Endothelial cell of umbilical vein (primary cell): Measurements from ENCODE around the gene CIAO3. TPM values are rescaled to one million over a fixed set of nuclear protein-coding genes. Genes with fewer than 3 reads are reported as not detected.

Source experiments
- BruUV-seq: library from RNA; stranded (reverse); fragments of 400-500 nt; replicated peaks from 2 replicates; lab custom pipeline; 2021; lab: Mats Ljungman, UMichigan
- CTCF ChIA-PET: fragments of 300-600, 350-600 bp; sonication (Branson Sonifier 250); formaldehyde crosslinking; loops from one replicate; lab custom pipeline; 2021; ENCODE audit warnings: antibody characterized with exemption, inconsistent platforms; lab: Charles Lee
- POLR2A ChIA-PET: fragments of 300-600, 350-600 bp; sonication (Branson Sonifier 250); formaldehyde crosslinking; loops from one replicate; lab custom pipeline; 2021; ENCODE audit warnings: antibody characterized with exemption, inconsistent platforms; lab: Charles Lee
- DNase-seq: peaks from one replicate; pipeline ENCODE4 v3.0.0-alpha.2; 2011; ENCODE audit warnings: low read depth, low spot score
- FAIRE-seq: peaks from 2 replicates; lab custom pipeline; 2011; peaks lifted over from hg19 to GRCh38; lab: Jason Lieb, UNC
- H2AFZ ChIP-seq: 2 replicates; pipeline ENCODE4 v1.6.0; 2012; ENCODE audit warnings: low read depth, low read length, control low read depth, inconsistent platforms
- H3K27ac ChIP-seq: 2 replicates; pipeline ENCODE4 v1.5.1; 2011; ENCODE audit warnings: low read depth, mild to moderate bottlenecking, control low read depth, low read length, moderate library complexity; ENCODE audit not compliant: insufficient read depth
- H3K27me3 ChIP-seq, 2 experiments: 2 replicates each; pipeline versions ENCODE4 v1.6.0 to v1.6.1; 2011; ENCODE audit warnings: low read length in 2 of 2, mixed read lengths in 1 of 2; ENCODE audit not compliant: control insufficient read depth in 2 of 2, insufficient read depth in 2 of 2
- H3K36me3 ChIP-seq, 2 experiments: 2 replicates in 1 of 2; 3 replicates in 1 of 2; pipeline ENCODE4 v1.5.1; 2011; ENCODE audit warnings: low read length in 2 of 2, mild to moderate bottlenecking in 1 of 2, moderate library complexity in 1 of 2; ENCODE audit not compliant: control insufficient read depth in 2 of 2, insufficient read depth in 2 of 2; ENCODE audit errors: extremely low read depth in 1 of 2
- H3K4me1 ChIP-seq: 3 replicates; pipeline ENCODE4 v1.5.1; 2011; ENCODE audit warnings: mild to moderate bottlenecking, low read length; ENCODE audit not compliant: control insufficient read depth, insufficient read depth; ENCODE audit errors: extremely low read depth
- H3K4me2 ChIP-seq: 2 replicates; pipeline ENCODE4 v1.6.1; 2011; ENCODE audit warnings: low read length, control low read depth, mixed read lengths; ENCODE audit not compliant: insufficient read depth
- H3K4me3 ChIP-seq, 3 experiments: fragments of 200-600 bp in 1 of 3; sonication (generic), shearing (Covaris generic) in 1 of 3; replicated peaks in 1 of 3; 2 replicates each; pipeline ENCODE4 v1.5.1; 2011 to 2016; ENCODE audit warnings: control low read depth in 3 of 3, low read length in 3 of 3, mild to moderate bottlenecking in 2 of 3, inconsistent platforms in 1 of 3, low read depth in 1 of 3, moderate library complexity in 1 of 3; ENCODE audit not compliant: insufficient read depth in 1 of 3
- H3K79me2 ChIP-seq: 2 replicates; pipeline ENCODE4 v1.6.0; 2012; ENCODE audit warnings: low read length, inconsistent platforms; ENCODE audit not compliant: control insufficient read depth, insufficient read depth
- H3K9ac ChIP-seq: replicated peaks from 2 replicates; pipeline ENCODE3; 2011; ENCODE audit warnings: low read length, control low read depth; ENCODE audit not compliant: insufficient read depth; ENCODE audit errors: extremely low read depth
- H3K9me1 ChIP-seq: replicated peaks from 3 replicates; pipeline ENCODE4 v1.6.0; 2011; ENCODE audit warnings: mild to moderate bottlenecking, low read length; ENCODE audit not compliant: control insufficient read depth, insufficient read depth; ENCODE audit errors: extremely low read depth
- H3K9me3 ChIP-seq: replicated peaks from 2 replicates; pipeline ENCODE4 v1.5.1; 2012; ENCODE audit warnings: low read length, inconsistent platforms; ENCODE audit not compliant: control insufficient read depth, insufficient read depth
- H4K20me1 ChIP-seq: replicated peaks from 2 replicates; pipeline ENCODE3; 2011; ENCODE audit warnings: mild to moderate bottlenecking, low read length; ENCODE audit not compliant: control insufficient read depth, insufficient read depth; ENCODE audit errors: extremely low read depth
- JUN ChIP-seq: IDR thresholded peaks from 2 replicates; pipeline ENCODE4 v1.6.1; 2011; ENCODE audit warnings: borderline replicate concordance, low read depth; ENCODE audit not compliant: insufficient read length, insufficient read depth
- dilution Hi-C: fragments of 300-500 bp; cut with MboI; formaldehyde crosslinking; loops from one replicate; pipeline ENCODE4 v1.15.0; 2019; ENCODE audit warnings: low sequenced_read_pairs; ENCODE audit not compliant: extremely low pct_ligation_motif_present
- intact Hi-C: fragments of 100-400 bp; cut with micrococcal nuclease; formaldehyde crosslinking; loops from one replicate; pipeline ENCODE4 v1.10.0; 2022
- polyA plus RNA-seq, 4 experiments: library from polyadenylated mRNA; depleted of rRNA in 3 of 4; stranded (reverse) in 3 of 4; unstranded in 1 of 4; fragments of >200 nt; gene quantifications; 2 replicates each; pipeline versions ENCODE4 v1.2.1 to v1.2.3, GENCODE V29; 2011 to 2012; ENCODE audit warnings: missing spikeins in 1 of 4
- total RNA-seq: library from RNA; stranded (reverse); gene quantifications from 2 replicates; pipeline ENCODE4 v1.2.3, GENCODE V29; 2021
- TF ChIP-seq, protein P1 (sequence below): IDR thresholded peaks from 2 replicates; pipeline ENCODE4 v1.6.1; 2011; ENCODE audit not compliant: insufficient read depth, insufficient read length
- TF ChIP-seq, protein P2 (sequence below), 2 donors: IDR thresholded peaks; 1 replicate in 1 of 2; 2 replicates in 1 of 2; pipeline ENCODE4 v1.5.1; 2011; ENCODE audit warnings: low read length in 2 of 2, mild to moderate bottlenecking in 2 of 2, moderate library complexity in 2 of 2, control low read depth in 1 of 2, inconsistent platforms in 1 of 2, low read depth in 1 of 2; ENCODE audit not compliant: insufficient read depth in 1 of 2; ENCODE audit errors: extremely low read depth in 1 of 2

The CIAO3 gene
- total and polyA plus RNA-seq, 2 donors (not counting 3 experiments of a cell fraction or from before 2014, with no cell fraction given) = 23.1 to 33.8 TPM

DNA sequence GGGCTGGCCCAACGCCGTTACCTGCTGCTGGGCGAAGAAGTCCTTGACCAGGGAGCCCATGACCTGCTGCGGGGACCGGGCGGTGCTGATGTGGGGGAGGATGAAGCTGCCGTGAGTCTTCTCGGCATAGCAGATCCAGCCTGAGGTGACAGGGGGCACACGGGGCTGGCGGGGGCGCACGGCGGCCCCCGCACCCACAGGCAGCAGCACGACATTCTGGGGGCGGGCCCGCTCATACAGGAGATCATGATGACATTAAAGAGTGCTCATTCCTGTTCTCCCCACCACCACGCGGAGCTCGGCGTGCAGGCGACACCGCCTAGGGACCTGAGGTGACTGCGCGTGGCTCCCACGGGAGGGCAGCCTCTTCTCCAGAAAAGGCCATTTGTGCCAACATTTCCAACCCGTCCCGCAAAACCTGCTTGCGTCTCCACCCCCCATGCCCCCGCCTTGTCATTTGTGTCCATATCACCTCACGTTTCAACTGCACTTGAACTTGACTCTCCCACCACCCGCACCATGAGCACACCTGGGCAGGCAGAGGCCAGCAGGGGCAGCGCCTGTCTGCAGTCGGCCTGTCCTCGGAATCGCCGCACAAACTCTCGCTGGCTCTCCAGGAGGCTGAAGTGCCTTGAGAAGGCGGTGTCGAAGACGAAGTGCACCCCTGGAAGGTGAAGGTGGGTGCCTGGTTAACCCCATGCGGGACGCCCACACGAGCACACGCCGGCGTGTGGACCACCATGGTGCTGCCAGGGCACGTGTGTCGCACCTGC, 6.4 kb downstream of the CIAO3 start:
- no peak overlapping the region for H3K9ac ChIP-seq
- no peaks in the 10 kb centered on the region for H3K27me3 ChIP-seq
- CTCF ChIA-PET = no interaction called here
- no peaks in the 10 kb centered on the region for H3K9me1 ChIP-seq
- DNase-seq (no peak), FAIRE-seq (no peak)
- H3K4me3 ChIP-seq = no peak overlapping the region
- no peaks in the 10 kb centered on the region for H3K9me3 ChIP-seq
- dilution Hi-C loops = no loop called here
- H3K27ac ChIP-seq = no peak overlapping the region
- no peaks in the 10 kb centered on the region for H3K4me1 ChIP-seq
- no peaks in the 10 kb centered on the region for H4K20me1 ChIP-seq
- no TSS peak for BruUV-seq
- no peak overlapping the region for H3K4me2 ChIP-seq
- peaks cover 7 to 42% of the 10 kb centered on the region in 2 experiments for H3K36me3 ChIP-seq
- intact Hi-C loops = no loop called here
- TF ChIP-seq, protein P1, sequence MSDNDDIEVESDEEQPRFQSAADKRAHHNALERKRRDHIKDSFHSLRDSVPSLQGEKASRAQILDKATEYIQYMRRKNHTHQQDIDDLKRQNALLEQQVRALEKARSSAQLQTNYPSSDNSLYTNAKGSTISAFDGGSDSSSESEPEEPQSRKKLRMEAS = no peak
- H2AFZ ChIP-seq = no peak overlapping the region
- H3K79me2 ChIP-seq = no peaks in the 10 kb centered on the region
- POLR2A ChIA-PET = no interaction called here

DNA sequence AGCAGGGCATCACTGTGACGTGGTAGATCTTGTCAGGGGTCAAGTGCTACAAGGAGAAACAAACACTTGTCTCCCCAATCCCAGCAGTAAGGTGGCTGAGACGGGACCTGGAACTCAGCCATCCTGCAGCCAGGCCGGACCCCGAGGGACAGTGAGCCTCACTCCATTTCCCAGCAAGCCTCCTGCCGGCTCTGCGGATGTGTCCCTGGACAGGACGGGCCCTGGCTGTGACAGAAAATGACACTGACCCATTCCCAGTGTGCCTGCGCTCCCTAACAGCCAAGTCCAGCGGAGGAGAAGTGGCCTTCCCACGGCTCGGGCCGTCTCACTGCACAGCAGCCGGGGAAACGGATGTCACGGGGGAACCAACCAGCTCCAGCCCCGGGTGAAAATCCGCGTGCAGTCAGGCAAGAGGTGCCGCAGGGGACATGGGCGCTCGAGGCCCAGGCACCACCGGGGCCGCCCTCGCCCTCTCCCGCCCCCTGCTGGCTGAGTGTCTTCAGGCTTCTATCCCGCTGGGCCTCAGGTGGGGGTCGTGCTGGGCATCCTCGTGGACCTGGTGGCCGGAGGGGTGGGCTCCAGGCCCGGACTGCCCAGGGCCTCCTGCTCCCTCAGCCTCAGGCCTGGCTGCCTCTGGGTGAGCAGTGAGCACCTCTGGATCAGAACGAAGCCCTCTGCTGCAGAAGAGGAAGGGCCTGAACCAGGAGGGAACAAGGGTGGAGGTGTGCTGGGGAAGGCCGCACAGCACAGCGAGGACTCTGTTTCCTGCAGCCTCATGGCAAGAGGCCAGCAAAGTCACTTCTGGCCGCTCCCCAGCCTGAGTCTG, 7.2 kb downstream of the CIAO3 start:
- ChIA-PET POLR2A (no interaction called here), CTCF (interaction anchor here (1.0 kb wide), 1 partner anchor 28 kb away, joined by 3 read pairs; no protein-coding TSS in a partner anchor)
- TF ChIP-seq, protein P2, sequence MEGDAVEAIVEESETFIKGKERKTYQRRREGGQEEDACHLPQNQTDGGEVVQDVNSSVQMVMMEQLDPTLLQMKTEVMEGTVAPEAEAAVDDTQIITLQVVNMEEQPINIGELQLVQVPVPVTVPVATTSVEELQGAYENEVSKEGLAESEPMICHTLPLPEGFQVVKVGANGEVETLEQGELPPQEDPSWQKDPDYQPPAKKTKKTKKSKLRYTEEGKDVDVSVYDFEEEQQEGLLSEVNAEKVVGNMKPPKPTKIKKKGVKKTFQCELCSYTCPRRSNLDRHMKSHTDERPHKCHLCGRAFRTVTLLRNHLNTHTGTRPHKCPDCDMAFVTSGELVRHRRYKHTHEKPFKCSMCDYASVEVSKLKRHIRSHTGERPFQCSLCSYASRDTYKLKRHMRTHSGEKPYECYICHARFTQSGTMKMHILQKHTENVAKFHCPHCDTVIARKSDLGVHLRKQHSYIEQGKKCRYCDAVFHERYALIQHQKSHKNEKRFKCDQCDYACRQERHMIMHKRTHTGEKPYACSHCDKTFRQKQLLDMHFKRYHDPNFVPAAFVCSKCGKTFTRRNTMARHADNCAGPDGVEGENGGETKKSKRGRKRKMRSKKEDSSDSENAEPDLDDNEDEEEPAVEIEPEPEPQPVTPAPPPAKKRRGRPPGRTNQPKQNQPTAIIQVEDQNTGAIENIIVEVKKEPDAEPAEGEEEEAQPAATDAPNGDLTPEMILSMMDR (IDR thresholded peaks at IDR 0.05; ENCODE audit: extremely low read depth in 1 of 2, insufficient read depth in 1 of 2, low read depth in 1 of 2, low read length in 2 of 2) = peak; percentile 37 to 58
- TF ChIP-seq JUN = no peak

More for the DNA sequence above, 7.2 kb downstream of the CIAO3 start:
- Histone ChIP-seq H3K27ac (no peak overlapping the region), H3K79me2 (no peaks in the 10 kb centered on the region), H3K27me3 (no peaks in the 10 kb centered on the region), H3K4me3 (no peak overlapping the region), H2AFZ (no peak overlapping the region), H3K9me3 (no peaks in the 10 kb centered on the region), H3K4me1 (peaks cover under 1% of the 10 kb centered on the region), H4K20me1 (no peaks in the 10 kb centered on the region), H3K9ac (no peak overlapping the region), H3K9me1 (no peaks in the 10 kb centered on the region), H3K36me3 (peaks cover 7 to 42% of the 10 kb centered on the region in 2 experiments), H3K4me2 (no peak overlapping the region)
- dilution Hi-C loops = no loop called here
- BruUV-seq = no TSS peak
- intact Hi-C loops = no loop called here
- FAIRE-seq (no peak), DNase-seq (no peak)
